HCT116 (cell line): ENCODE results near the gene AXL.

Experiments
- POLR2AphosphoS5 ChIP-seq: IDR thresholded peaks from 2 replicates; pipeline ENCODE4 v1.6.1; 2011; ENCODE audit warnings: mild to moderate bottlenecking, low read depth, low read length, moderate library complexity
- SIN3A ChIP-seq: IDR thresholded peaks from 2 replicates; pipeline ENCODE4 v1.6.1; 2012; ENCODE audit warnings: low read depth
- YY1 ChIP-seq: IDR thresholded peaks from 2 replicates; pipeline ENCODE4 v1.6.1; 2011; ENCODE audit warnings: low read length, low read depth, moderate library complexity, mild to moderate bottlenecking; ENCODE audit not compliant: insufficient replicate concordance; ENCODE audit errors: extremely low read depth
- ZFX ChIP-seq: fragments of 450-650 bp; IDR thresholded peaks from 2 replicates; pipeline ENCODE4 v1.6.1; 2017
- ZNF274 ChIP-seq: fragments of 200-500 bp; sonication (Bioruptor generic); IDR thresholded peaks from 2 replicates; pipeline ENCODE4 v1.6.1; 2014; ENCODE audit warnings: mild to moderate bottlenecking, low read depth, low read length, inconsistent platforms
- TF ChIP-seq, protein P1 (sequence below), 3 experiments: fragments of 200-600 bp in 1 of 3; sonication (generic) in 1 of 3; IDR thresholded peaks in 2 of 3; conservative IDR thresholded peaks in 1 of 3; 2 replicates each; pipeline ENCODE4 v1.5.1; 2012 to 2017; ENCODE audit warnings: low read depth in 2 of 3, low read length in 2 of 3, antibody characterized with exemption in 1 of 3, borderline replicate concordance in 1 of 3, control low read depth in 1 of 3, mild to moderate bottlenecking in 1 of 3, mixed read lengths in 1 of 3, mixed run types in 1 of 3, moderate library complexity in 1 of 3; ENCODE audit not compliant: insufficient read depth in 1 of 3

GRCh38 chr19:41239961-41240574 is 21.0 kb downstream of the AXL start:
- TF ChIP-seq, protein P1, sequence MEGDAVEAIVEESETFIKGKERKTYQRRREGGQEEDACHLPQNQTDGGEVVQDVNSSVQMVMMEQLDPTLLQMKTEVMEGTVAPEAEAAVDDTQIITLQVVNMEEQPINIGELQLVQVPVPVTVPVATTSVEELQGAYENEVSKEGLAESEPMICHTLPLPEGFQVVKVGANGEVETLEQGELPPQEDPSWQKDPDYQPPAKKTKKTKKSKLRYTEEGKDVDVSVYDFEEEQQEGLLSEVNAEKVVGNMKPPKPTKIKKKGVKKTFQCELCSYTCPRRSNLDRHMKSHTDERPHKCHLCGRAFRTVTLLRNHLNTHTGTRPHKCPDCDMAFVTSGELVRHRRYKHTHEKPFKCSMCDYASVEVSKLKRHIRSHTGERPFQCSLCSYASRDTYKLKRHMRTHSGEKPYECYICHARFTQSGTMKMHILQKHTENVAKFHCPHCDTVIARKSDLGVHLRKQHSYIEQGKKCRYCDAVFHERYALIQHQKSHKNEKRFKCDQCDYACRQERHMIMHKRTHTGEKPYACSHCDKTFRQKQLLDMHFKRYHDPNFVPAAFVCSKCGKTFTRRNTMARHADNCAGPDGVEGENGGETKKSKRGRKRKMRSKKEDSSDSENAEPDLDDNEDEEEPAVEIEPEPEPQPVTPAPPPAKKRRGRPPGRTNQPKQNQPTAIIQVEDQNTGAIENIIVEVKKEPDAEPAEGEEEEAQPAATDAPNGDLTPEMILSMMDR (IDR thresholded peaks at IDR 0.05 in 2 of 3, conservative IDR thresholded peaks at IDR 0.05 in 1 of 3; ENCODE audit: borderline replicate concordance in 1 of 3, insufficient read depth in 1 of 3, low read depth in 2 of 3, low read length in 2 of 3), result no peak
- TF ChIP-seq POLR2AphosphoS5 (no peak), ZFX (no peak), SIN3A (no peak), ZNF274 (no peak), YY1 (no peak)
